Type B pancreatic cell (in vitro differentiated cells): ENCODE measurements around the gene STING1. TPM values are rescaled to one million over a fixed set of nuclear protein-coding genes. Genes with fewer than 3 reads are reported as not detected.

ENCODE experiments used
- DNase-seq: peaks from one replicate; pipeline ENCODE4 v3.0.0; 2021; ENCODE audit warnings: mixed read lengths; ENCODE audit not compliant: unreplicated experiment; ENCODE audit errors: extremely low spot score
- H3K27ac Mint-ChIP-seq: 2 replicates; pipeline ENCODE4 v1.8.0; 2021; ENCODE audit warnings: mild to moderate bottlenecking, mixed read lengths
- H3K27me3 Mint-ChIP-seq: 2 replicates; pipeline ENCODE4 v1.8.0; 2021; ENCODE audit warnings: mixed read lengths
- H3K36me3 Mint-ChIP-seq: 2 replicates; pipeline ENCODE4 v1.8.0; 2021; ENCODE audit warnings: mixed read lengths
- H3K4me1 Mint-ChIP-seq: one replicate; pipeline ENCODE4 v1.8.0; 2021; ENCODE audit warnings: mixed read lengths; ENCODE audit not compliant: unreplicated experiment
- H3K4me3 Mint-ChIP-seq: 2 replicates; pipeline ENCODE4 v1.8.0; 2021; ENCODE audit warnings: mild to moderate bottlenecking, mixed read lengths
- H3K9me3 Mint-ChIP-seq: 2 replicates; pipeline ENCODE4 v1.8.0; 2021; ENCODE audit warnings: mixed read lengths
- CTCF ChIP-seq: fragments of 200-600 bp; sonication (generic); conservative IDR thresholded peaks from 2 replicates; pipeline ENCODE4 v1.5.0; 2021; ENCODE audit warnings: antibody characterized with exemption, mild to moderate bottlenecking
- total RNA-seq: library from RNA; stranded (reverse); gene quantifications from 2 replicates; pipeline ENCODE4 v1.2.1, GENCODE V29; 2021; ENCODE audit warnings: low replicate concordance

Gene STING1
- total RNA-seq, 1 donor from 2014 or later, result 7.7 TPM

DNA sequence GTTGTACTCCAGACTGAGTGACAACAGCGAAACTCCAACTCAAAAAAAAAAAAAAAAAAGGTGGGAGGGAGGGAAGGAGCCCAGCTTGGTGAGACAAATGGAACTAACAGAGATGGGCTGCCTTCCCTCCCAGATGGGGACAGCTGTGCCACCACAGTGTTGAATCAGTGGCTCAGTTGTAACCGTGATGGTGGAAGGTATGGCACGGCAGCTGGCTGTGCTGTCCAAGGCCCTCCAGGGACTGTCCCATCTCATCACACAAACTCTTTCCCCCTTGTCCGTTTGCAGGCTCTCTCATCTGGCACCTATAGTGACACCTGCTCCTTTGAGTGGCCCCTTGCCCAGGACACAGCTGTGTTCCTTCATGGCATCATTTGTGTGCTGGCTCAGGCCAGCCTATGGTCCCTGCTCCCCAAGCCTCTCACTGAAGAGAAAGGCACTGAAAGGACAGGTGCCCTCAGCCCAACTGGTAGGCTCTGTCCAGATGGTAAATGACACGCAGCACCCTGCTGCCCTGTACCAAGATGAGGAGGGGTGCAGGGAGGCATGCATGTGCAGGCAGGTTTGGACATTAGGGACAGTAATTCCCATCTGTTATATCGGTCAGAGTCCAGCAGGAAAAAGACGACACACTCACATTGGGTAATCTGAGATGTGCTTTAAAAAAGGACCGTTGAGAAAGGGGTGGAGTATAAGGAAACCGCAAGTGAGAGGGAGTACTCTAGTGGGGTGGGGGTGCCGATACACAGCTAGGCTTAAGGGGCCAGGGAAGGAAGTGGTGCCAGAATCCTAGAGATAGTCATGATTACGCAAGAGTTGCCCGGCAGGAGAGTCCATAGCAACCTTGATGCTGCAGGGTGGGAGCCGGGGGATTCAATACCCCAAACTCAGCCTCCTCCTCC, 7.4 kb downstream of the STING1 start:
- Mint-ChIP-seq H3K27ac (no peak overlapping the region), H3K9me3 (no peaks in the 10 kb centered on the region), H3K36me3 (no peaks in the 10 kb centered on the region), H3K4me1 (peaks cover 27% of the 10 kb centered on the region), H3K4me3 (no peak overlapping the region), H3K27me3 (peaks cover 7% of the 10 kb centered on the region)
- no peak for TF ChIP-seq CTCF
- no peak for DNase-seq

GRCh38 chr5:139473565-139473964, 9.0 kb downstream of the STING1 start:
- no peak overlapping the region for H3K4me3 Mint-ChIP-seq
- peaks cover 10% of the 10 kb centered on the region for H3K27me3 Mint-ChIP-seq
- TF ChIP-seq CTCF, result no peak
- H3K4me1 Mint-ChIP-seq, result peaks cover 32% of the 10 kb centered on the region
- no peaks in the 10 kb centered on the region for H3K36me3 Mint-ChIP-seq
- H3K27ac Mint-ChIP-seq, result no peak overlapping the region
- DNase-seq, result no peak
- H3K9me3 Mint-ChIP-seq, result no peaks in the 10 kb centered on the region

DNA sequence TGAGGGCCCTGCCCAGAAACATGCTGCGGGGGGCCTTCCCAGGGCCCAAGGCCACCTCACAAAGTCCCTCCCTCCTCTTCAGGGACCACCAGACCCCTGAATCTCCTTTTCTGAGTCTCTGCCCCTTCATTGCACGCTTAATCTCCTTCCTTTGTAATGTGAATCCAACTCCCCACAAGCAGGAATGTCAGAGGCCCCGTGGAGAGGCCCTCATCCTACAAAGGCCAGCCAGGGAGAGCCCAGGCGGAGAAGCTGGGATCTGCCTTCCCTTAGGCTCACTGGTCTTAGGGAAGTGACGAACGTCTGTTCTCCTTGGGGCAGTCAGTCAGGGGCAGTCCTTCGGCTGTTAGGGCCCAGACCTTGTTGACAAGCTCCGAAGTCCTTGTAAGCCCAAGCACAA, 9.5 kb downstream of the STING1 start:
- Mint-ChIP-seq H3K4me1 (peaks cover 35% of the 10 kb centered on the region), H3K4me3 (no peak overlapping the region), H3K36me3 (no peaks in the 10 kb centered on the region)

DNA sequence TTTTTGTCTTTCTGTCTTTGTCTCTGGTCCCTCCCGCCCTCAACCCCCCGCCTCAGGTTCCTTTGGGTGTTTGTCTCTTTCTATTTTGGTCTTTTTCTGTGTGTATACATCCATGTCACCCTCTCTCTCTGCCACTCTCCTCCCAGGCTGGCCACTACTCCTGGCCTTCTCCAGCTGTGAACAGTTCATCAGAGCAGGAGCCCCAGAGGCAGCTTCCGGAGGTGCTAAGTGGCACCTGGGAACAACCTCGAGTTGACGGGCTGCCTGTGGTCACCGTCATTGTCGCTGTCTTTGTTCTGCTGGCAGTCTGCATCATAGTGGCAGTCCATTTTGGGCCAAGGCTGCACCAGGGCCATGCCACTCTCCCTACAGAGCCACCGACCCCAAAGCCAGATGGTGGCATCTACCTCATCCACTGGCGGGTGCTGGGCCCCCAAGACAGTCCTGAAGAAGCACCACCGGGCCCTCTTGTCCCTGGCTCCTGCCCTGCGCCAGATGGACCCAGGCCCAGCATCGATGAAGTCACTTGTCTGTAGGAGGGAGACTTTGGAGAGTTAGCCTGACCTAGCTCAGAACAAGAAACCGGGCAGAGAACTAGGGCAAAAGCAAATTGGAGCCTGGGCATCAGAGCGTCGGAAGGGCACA, 10.1 kb downstream of the STING1 start:
- no peak for DNase-seq
- H3K27ac Mint-ChIP-seq, result no peak overlapping the region
- no peaks in the 10 kb centered on the region for H3K9me3 Mint-ChIP-seq
- H3K27me3 Mint-ChIP-seq, result peaks cover 10% of the 10 kb centered on the region
- H3K4me1 Mint-ChIP-seq, result peaks cover 35% of the 10 kb centered on the region
- TF ChIP-seq CTCF, result no peak
- no peaks in the 10 kb centered on the region for H3K36me3 Mint-ChIP-seq
- H3K4me3 Mint-ChIP-seq, result no peak overlapping the region

More for the DNA sequence above, 9.5 kb downstream of the STING1 start:
- TF ChIP-seq CTCF, result no peak
- no peak for DNase-seq
- H3K9me3 Mint-ChIP-seq, result no peaks in the 10 kb centered on the region
- peaks cover 10% of the 10 kb centered on the region for H3K27me3 Mint-ChIP-seq
- H3K27ac Mint-ChIP-seq, result peak overlapping the region; percentile 63

DNA sequence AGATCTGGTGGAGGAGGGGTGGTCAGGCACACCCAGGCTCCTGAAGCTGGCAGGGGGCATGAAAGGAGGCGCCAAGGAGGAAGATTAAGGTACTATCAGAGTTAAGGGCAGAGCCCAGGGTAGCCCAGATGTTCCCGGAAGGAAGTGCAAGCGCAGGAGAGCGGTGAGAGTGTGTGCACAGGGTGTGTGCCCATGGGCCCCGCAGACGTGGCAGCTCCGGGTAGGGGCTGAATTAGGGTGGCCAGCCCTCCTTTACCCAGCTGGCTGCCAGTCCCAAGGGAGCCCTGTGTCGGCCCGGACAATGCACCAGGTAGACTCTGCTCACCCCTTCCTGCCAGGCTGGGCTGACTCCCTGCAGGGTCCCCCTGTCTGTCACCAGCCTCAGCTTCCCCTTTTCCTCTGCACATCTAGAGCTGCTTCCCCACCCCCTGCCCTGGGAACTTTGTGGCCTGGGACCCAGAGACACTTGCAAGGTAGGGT, 11.7 kb downstream of the STING1 start, which contains the start of gene SMIM33:
SMIM33 (plus strand) TSS at position 184 of the 480 bp plus-strand sequence; CDS start at position 302, 118 bp downstream.
- no peak for DNase-seq
- no peak for TF ChIP-seq CTCF
- Mint-ChIP-seq H3K27ac (no peak within 1 kb of the TSS), H3K9me3 (no peaks in the 10 kb centered on the region), H3K4me3 (no peak within 1 kb of the TSS), H3K36me3 (no peaks in the 10 kb centered on the region), H3K27me3 (peaks cover 10% of the 10 kb centered on the region), H3K4me1 (peaks cover 35% of the 10 kb centered on the region)
